HCT116 (cell line): Measurements from ENCODE around the gene MAPK4. TPM values are rescaled to one million over a fixed set of nuclear protein-coding genes. Genes with fewer than 3 reads are reported as not detected.

Experiments used
- ATAC-seq: fragments of 200-7000 bp; cut with Tn5 transposase; 2 replicates; pipeline ENCODE4 v1.9.1; 2020; ENCODE audit warnings: mild to moderate bottlenecking, moderate library complexity
- BruUV-seq: library from RNA; stranded (reverse); fragments of 400-500 nt; replicated peaks from 2 replicates; lab custom pipeline; 2021; lab: Mats Ljungman, UMichigan
- CTCF ChIA-PET: fragments of 300-600 bp; sonication (Branson Sonifier 250); formaldehyde crosslinking; loops from one replicate; lab custom pipeline; 2021; ENCODE audit warnings: antibody characterized with exemption; lab: Charles Lee
- POLR2A ChIA-PET: fragments of 300-600, 350-600 bp; sonication (Branson Sonifier 250); formaldehyde crosslinking; loops from one replicate; lab custom pipeline; 2021; ENCODE audit warnings: antibody characterized with exemption; lab: Charles Lee
- RAD21 ChIA-PET, 2 experiments: fragments of 300-600 bp; sonication (Branson Sonifier 250); formaldehyde crosslinking; loops; one replicate each; lab custom pipeline; 2023; ENCODE audit warnings: low total read pairs in 2 of 2; ENCODE audit not compliant: uncharacterized antibody in 2 of 2, unreplicated experiment in 2 of 2, low non-redundant PET in 1 of 2; lab: Charles Lee
- DNase-seq: peaks from one replicate; pipeline ENCODE4 v3.0.0-alpha.2; 2010; ENCODE audit warnings: low read depth, low spot score
- H2AFZ ChIP-seq: fragments of 200-600 bp; shearing (Covaris generic), sonication (generic); 2 replicates; pipeline ENCODE4 v1.6.1; 2017; ENCODE audit warnings: low read depth, mixed run types, mixed read lengths, antibody characterized with exemption, low read length; ENCODE audit not compliant: poor library complexity, severe bottlenecking
- H3K27ac ChIP-seq: 2 replicates; pipeline ENCODE4 v1.5.1; 2012; ENCODE audit warnings: low read depth, low read length
- H3K27me3 ChIP-seq: fragments of 200-600 bp; sonication (generic); 2 replicates; pipeline ENCODE4 v1.6.1; 2016; ENCODE audit warnings: mixed run types, low read length, mixed read lengths; ENCODE audit not compliant: insufficient read depth
- H3K36me3 ChIP-seq, 2 experiments: fragments of 200-500 bp in 1 of 2; fragments of 200-600 bp in 1 of 2; sonication (Bioruptor generic) in 1 of 2; sonication (generic) in 1 of 2; 2 replicates each; pipeline versions ENCODE4 v1.5.1 to v1.6.1; 2014 to 2016; ENCODE audit warnings: low read length in 2 of 2, inconsistent platforms in 1 of 2, mixed read lengths in 1 of 2, mixed run types in 1 of 2; ENCODE audit not compliant: insufficient read depth in 2 of 2, control insufficient read depth in 1 of 2
- H3K4me1 ChIP-seq, 2 experiments: fragments of 200-600 bp in 1 of 2; sonication (generic) in 1 of 2; 2 replicates each; pipeline versions ENCODE4 v1.5.1 to v1.6.1; 2012 to 2017; ENCODE audit warnings: low read length in 2 of 2, inconsistent platforms in 1 of 2, mild to moderate bottlenecking in 1 of 2, mixed read lengths in 1 of 2, mixed run types in 1 of 2, moderate library complexity in 1 of 2; ENCODE audit not compliant: insufficient read depth in 2 of 2, control insufficient read depth in 1 of 2
- H3K4me2 ChIP-seq: fragments of 200-600 bp; sonication (generic); 2 replicates; pipeline ENCODE4 v1.6.1; 2017; ENCODE audit warnings: mixed run types, low read length, mixed read lengths
- H3K4me3 ChIP-seq, 2 experiments: fragments of 200-600 bp in 1 of 2; sonication (generic) in 1 of 2; replicated peaks in 1 of 2; 2 replicates each; pipeline ENCODE4 v1.5.1; 2011 to 2016; ENCODE audit warnings: low read length in 2 of 2, control low read depth in 1 of 2, low read depth in 1 of 2, mild to moderate bottlenecking in 1 of 2, mixed read lengths in 1 of 2, mixed run types in 1 of 2
- H3K79me2 ChIP-seq: fragments of 200-600 bp; sonication (generic); 2 replicates; pipeline ENCODE4 v1.6.1; 2017; ENCODE audit warnings: mild to moderate bottlenecking, mixed run types, low read length, moderate library complexity, mixed read lengths; ENCODE audit not compliant: insufficient read depth
- H3K9ac ChIP-seq: fragments of 200-600 bp; sonication (generic); 2 replicates; pipeline ENCODE4 v1.6.1; 2016; ENCODE audit warnings: low read length, mixed read lengths
- H3K9me2 ChIP-seq: fragments of 200-600 bp; sonication (generic), shearing (Covaris generic); 2 replicates; pipeline ENCODE4 v1.6.1; 2017; ENCODE audit warnings: mixed run types, mild to moderate bottlenecking, moderate library complexity; ENCODE audit not compliant: insufficient read depth
- H3K9me3 ChIP-seq, 2 experiments: fragments of 200-500 bp in 1 of 2; fragments of 200-600 bp in 1 of 2; sonication (Bioruptor generic) in 1 of 2; sonication (generic) in 1 of 2; 2 replicates each; pipeline ENCODE4 v1.6.1; 2014 to 2017; ENCODE audit warnings: low read length in 2 of 2, mixed read lengths in 2 of 2, inconsistent platforms in 1 of 2, low read depth in 1 of 2, mild to moderate bottlenecking in 1 of 2, mixed run types in 1 of 2, moderate library complexity in 1 of 2; ENCODE audit not compliant: control insufficient read depth in 1 of 2, insufficient read depth in 1 of 2
- H4K20me1 ChIP-seq: fragments of 200-600 bp; sonication (generic), shearing (Covaris generic); 2 replicates; pipeline ENCODE4 v1.6.1; 2017; ENCODE audit warnings: mixed run types, mild to moderate bottlenecking, moderate library complexity; ENCODE audit not compliant: insufficient read depth
- CBX3 ChIP-seq: IDR thresholded peaks from 2 replicates; pipeline ENCODE4 v1.6.1; 2012; ENCODE audit warnings: low read depth
- CEBPB ChIP-seq: IDR thresholded peaks from 2 replicates; pipeline ENCODE4 v1.6.1; 2012; ENCODE audit warnings: low read depth
- CTCF ChIP-seq, 3 experiments: fragments of 200-600 bp in 1 of 3; sonication (generic) in 1 of 3; IDR thresholded peaks in 2 of 3; conservative IDR thresholded peaks in 1 of 3; 2 replicates each; pipeline ENCODE4 v1.5.1; 2012 to 2017; ENCODE audit warnings: low read depth in 2 of 3, low read length in 2 of 3, antibody characterized with exemption in 1 of 3, borderline replicate concordance in 1 of 3, control low read depth in 1 of 3, mild to moderate bottlenecking in 1 of 3, mixed read lengths in 1 of 3, mixed run types in 1 of 3, moderate library complexity in 1 of 3; ENCODE audit not compliant: insufficient read depth in 1 of 3
- EGR1 ChIP-seq: IDR thresholded peaks from 2 replicates; pipeline ENCODE4 v1.6.1; 2012; ENCODE audit warnings: low read depth
- EZH2 ChIP-seq: fragments of 200-600 bp; sonication (generic); IDR thresholded peaks from 2 replicates; pipeline ENCODE4 v1.6.1; 2017; ENCODE audit warnings: antibody characterized with exemption, mixed run types
- EZH2phosphoT487 ChIP-seq: fragments of 200-600 bp; IDR thresholded peaks from 2 replicates; pipeline ENCODE4 v1.6.1; 2018; ENCODE audit warnings: antibody characterized with exemption, borderline replicate concordance
- FOSL1 ChIP-seq: IDR thresholded peaks from 2 replicates; pipeline ENCODE4 v1.6.1; 2012; ENCODE audit warnings: low read depth
- JUND ChIP-seq: IDR thresholded peaks from 2 replicates; pipeline ENCODE4 v1.6.1; 2012
- MAX ChIP-seq: IDR thresholded peaks from 2 replicates; pipeline ENCODE4 v1.6.1; 2012
- POLR2AphosphoS5 ChIP-seq: IDR thresholded peaks from 2 replicates; pipeline ENCODE4 v1.6.1; 2011; ENCODE audit warnings: mild to moderate bottlenecking, low read depth, low read length, moderate library complexity
- SIN3A ChIP-seq: IDR thresholded peaks from 2 replicates; pipeline ENCODE4 v1.6.1; 2012; ENCODE audit warnings: low read depth
- SP1 ChIP-seq: IDR thresholded peaks from 2 replicates; pipeline ENCODE4 v1.6.1; 2012; ENCODE audit warnings: low read depth
- TCF7L2 ChIP-seq: IDR thresholded peaks from 2 replicates; pipeline ENCODE4 v1.7.0; 2011; ENCODE audit warnings: borderline replicate concordance, inconsistent platforms; ENCODE audit not compliant: insufficient read depth, insufficient read length; ENCODE audit errors: extremely low read depth
- ZFX ChIP-seq: fragments of 450-650 bp; IDR thresholded peaks from 2 replicates; pipeline ENCODE4 v1.6.1; 2017
- intact Hi-C: fragments of 100-400 bp; cut with micrococcal nuclease; formaldehyde crosslinking; loops from 2 replicates; pipeline ENCODE4 v1.10.0; 2022
- total RNA-seq: library from RNA; stranded (reverse); gene quantifications from one replicate; pipeline ENCODE4 v1.2.1, GENCODE V29; 2021; ENCODE audit not compliant: unreplicated experiment

MAPK4 gene
- total RNA-seq, 1 experiment from 2014 or later = 0.89 TPM

GRCh38 chr18:50711386-50711785 lies 151.5 kb downstream of the MAPK4 start:
- Histone ChIP-seq H3K27ac (no peak overlapping the region), H3K4me2 (no peak overlapping the region), H3K9ac (no peak overlapping the region), H3K9me3 (no peaks in the 10 kb centered on the region), H3K36me3 (no peaks in the 10 kb centered on the region), H3K4me3 (no peak overlapping the region), H3K27me3 (no peaks in the 10 kb centered on the region), H2AFZ (no peak overlapping the region), H3K9me2 (no peaks in the 10 kb centered on the region), H3K4me1 (no peaks in the 10 kb centered on the region), H3K79me2 (no peaks in the 10 kb centered on the region), H4K20me1 (no peaks in the 10 kb centered on the region)
- DNase-seq (no peak), ATAC-seq (no peak)
- ChIA-PET RAD21 (no interaction called here), CTCF (no interaction called here), POLR2A (no interaction called here)
- TF ChIP-seq EGR1 = no peak
- TF ChIP-seq SIN3A = no peak
- no peak for TF ChIP-seq CEBPB
- no peak for TF ChIP-seq TCF7L2
- TF ChIP-seq EZH2 = no peak
- no peak for TF ChIP-seq POLR2AphosphoS5
- no peak for TF ChIP-seq FOSL1
- BruUV-seq = no TSS peak
- intact Hi-C loops = no loop called here

- no peaks in the 10 kb centered on the region for H3K4me1 ChIP-seq
- DNase-seq = no peak
- intact Hi-C loops = no loop called here
- H4K20me1 ChIP-seq = no peaks in the 10 kb centered on the region
- H3K36me3 ChIP-seq = no peaks in the 10 kb centered on the region
- no peak overlapping the region for H3K27ac ChIP-seq
- H3K4me2 ChIP-seq = no peak overlapping the region
- no peaks in the 10 kb centered on the region for H3K79me2 ChIP-seq
- no peak overlapping the region for H2AFZ ChIP-seq
- no peaks in the 10 kb centered on the region for H3K9me3 ChIP-seq
- CTCF ChIA-PET = no interaction called here
- POLR2A ChIA-PET = no interaction called here
- no peaks in the 10 kb centered on the region for H3K9me2 ChIP-seq
- no peak for ATAC-seq
- no peaks in the 10 kb centered on the region for H3K27me3 ChIP-seq
- BruUV-seq = no TSS peak
- no peak overlapping the region for H3K9ac ChIP-seq
- no peak overlapping the region for H3K4me3 ChIP-seq
- TF ChIP-seq JUND (no peak), SIN3A (no peak), EZH2 (no peak), SP1 (no peak), CEBPB (no peak), CTCF (IDR thresholded peaks at IDR 0.05 in 2 of 3, conservative IDR thresholded peaks at IDR 0.05 in 1 of 3; ENCODE audit: borderline replicate concordance in 1 of 3, insufficient read depth in 1 of 3, low read depth in 2 of 3, low read length in 2 of 3) (no peak), CBX3 (no peak), EZH2phosphoT487 (no peak), ZFX (no peak), MAX (no peak), TCF7L2 (no peak)
- RAD21 ChIA-PET = no interaction called here
Measured at GRCh38 chr18:50715919-50716318, 156.0 kb downstream of the MAPK4 start.
